ENCODE measurements around the gene GPC1.

GPC1 gene

DNA sequence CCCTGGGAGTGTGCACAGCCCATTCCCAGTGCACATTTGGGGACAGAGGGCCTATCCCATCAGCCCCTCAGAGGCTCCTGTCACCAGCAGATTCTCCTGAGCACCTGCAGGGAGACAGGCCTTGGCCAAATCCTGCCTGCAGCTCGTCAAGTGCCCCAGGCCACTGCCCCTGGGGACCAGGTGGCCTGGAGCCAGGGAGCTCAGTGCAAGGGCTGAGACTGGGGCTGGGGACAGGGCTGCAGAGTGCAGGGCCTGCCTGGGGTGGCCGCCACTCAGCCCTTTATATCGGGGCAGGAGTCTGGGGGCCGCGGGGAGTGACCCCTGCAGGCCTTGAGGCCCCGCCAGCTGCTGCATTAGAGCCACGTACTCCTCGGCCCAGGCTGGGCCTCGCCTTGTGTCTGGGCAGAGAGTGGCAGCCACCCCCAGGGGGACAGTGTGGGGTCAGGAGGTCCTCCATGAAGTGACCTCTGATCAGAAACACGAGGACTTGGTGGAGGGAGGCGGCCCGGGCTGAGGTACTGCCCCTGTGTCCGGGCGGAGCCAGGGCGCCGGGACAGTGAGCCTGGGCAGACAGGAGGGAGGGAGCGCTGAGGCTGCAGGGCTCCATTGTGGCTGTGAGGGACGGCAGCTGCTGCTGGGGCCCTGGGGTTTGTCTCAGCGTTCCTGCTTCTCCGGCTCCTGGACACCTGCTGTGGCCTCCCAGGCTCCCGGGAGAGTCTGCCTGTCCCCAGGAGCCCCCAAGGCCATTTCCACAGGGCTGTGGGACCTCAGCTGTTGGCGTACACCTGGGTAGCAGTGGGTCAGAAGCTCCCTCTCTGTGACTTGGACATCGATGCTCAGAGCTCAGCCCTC is 24.2 kb downstream of the GPC1 start:
- DNase-seq = no peak

- DNase-seq = no peak
Measured at GRCh38 chr2:240460253-240460711, 24.8 kb downstream of the GPC1 start.

- no peak for DNase-seq
Measured at GRCh38 chr2:240460781-240461431, 25.4 kb downstream of the GPC1 start.

DNA sequence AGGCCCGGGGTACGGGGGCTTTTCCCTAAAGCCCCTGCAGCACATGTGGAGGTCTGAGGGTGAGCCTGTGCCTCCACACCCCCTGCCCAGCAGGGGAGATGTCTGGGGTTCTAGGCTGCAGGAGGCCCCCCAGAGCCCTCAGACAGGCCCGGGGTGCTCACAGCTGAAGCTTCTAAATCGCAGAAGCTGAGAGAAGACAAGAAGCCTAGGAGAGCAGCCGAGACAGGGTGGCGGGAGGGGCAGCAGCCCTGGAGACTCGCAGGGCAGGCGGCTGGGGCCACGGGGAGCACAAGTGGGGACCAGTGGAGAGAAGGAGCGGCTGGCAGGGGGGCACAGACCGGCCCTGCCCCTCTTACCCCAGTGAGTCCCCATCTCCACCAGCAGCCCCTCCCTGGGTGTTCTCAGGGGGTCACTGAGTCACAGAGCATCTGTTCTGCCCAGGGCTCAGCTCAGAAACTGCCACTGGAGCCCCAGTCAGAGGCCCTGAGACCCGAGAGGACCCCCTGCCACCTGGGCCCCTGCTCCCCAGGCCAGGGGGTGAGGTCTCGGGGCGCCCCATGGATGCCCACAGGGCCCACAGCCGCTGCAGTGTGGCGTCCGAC is 26.1 kb downstream of the GPC1 start:
- DNase-seq = no peak

DNA sequence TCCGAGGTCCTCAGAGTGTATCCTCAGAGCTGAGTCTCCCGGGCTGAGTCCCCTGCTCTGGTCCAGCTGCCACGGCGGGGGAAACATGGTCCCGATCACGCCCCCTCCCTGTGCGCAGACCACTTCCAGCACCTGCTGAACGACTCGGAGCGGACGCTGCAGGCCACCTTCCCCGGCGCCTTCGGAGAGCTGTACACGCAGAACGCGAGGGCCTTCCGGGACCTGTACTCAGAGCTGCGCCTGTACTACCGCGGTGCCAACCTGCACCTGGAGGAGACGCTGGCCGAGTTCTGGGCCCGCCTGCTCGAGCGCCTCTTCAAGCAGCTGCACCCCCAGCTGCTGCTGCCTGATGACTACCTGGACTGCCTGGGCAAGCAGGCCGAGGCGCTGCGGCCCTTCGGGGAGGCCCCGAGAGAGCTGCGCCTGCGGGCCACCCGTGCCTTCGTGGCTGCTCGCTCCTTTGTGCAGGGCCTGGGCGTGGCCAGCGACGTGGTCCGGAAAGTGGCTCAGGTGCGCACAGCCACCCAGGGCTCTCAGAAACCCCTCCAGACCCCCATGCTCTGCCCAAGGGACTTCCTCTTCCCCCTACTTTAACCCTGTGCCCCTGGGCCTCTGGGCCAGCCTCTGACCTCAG is 26.7 kb downstream of the GPC1 start:
- DNase-seq = no peak

GRCh38 chr2:240462707-240463273 is 27.3 kb downstream of the GPC1 start:
- no peak for DNase-seq

DNA sequence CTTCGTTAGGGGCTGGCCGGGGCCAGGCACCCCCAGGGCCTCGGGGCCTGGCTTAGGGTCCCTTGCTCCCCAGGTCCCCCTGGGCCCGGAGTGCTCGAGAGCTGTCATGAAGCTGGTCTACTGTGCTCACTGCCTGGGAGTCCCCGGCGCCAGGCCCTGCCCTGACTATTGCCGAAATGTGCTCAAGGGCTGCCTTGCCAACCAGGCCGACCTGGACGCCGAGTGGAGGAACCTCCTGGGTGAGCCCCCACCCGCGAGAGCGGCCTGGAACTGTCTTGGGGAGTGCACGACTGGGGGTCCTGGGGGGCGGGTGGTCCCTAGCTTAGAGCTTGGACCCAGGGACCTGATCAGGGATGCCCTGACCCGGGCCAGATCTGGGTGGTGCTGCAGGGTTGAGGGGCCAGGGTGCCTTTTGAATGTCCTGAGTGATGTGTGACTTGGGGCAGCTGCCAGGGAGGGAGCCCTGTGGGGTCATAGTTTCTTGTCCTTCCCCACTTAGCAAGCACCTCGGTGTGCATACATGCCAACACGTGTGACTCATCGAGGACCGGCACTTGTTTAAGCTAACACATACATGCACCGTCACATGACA is 27.9 kb downstream of the GPC1 start:
- no peak for DNase-seq

DNA sequence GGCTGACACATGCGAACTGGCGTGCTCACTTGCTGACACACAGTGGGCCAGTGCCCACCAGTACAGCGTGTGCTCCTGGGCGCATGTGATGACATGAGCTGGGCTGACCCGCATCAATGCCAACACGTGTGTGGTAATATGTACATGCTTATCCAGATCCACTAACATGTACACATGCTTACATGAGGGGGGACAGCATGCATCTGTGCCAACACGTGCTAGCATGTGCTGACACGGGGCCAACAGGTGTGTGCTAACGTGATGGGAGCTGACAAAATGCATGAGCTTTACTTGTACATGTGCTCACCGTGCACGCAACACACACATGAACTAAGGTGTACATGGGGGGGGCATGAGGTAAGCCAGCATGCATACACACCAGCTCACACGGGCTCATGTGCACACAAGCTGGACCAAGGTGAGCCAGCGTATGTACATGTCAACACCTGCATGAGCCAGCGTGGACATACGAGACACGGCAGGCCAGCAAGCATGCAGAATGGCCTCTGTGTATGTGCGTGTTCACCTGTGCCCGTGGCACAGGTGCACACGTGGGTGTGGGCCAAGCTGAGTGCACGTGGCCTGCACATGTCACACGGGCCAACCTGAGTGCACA is 28.5 kb downstream of the GPC1 start:
- no peak for DNase-seq

GRCh38 chr2:240464514-240465241 is 29.2 kb downstream of the GPC1 start:
- DNase-seq = no peak

- no peak for DNase-seq
Measured at GRCh38 chr2:240465268-240465764, 29.9 kb downstream of the GPC1 start.

DNA sequence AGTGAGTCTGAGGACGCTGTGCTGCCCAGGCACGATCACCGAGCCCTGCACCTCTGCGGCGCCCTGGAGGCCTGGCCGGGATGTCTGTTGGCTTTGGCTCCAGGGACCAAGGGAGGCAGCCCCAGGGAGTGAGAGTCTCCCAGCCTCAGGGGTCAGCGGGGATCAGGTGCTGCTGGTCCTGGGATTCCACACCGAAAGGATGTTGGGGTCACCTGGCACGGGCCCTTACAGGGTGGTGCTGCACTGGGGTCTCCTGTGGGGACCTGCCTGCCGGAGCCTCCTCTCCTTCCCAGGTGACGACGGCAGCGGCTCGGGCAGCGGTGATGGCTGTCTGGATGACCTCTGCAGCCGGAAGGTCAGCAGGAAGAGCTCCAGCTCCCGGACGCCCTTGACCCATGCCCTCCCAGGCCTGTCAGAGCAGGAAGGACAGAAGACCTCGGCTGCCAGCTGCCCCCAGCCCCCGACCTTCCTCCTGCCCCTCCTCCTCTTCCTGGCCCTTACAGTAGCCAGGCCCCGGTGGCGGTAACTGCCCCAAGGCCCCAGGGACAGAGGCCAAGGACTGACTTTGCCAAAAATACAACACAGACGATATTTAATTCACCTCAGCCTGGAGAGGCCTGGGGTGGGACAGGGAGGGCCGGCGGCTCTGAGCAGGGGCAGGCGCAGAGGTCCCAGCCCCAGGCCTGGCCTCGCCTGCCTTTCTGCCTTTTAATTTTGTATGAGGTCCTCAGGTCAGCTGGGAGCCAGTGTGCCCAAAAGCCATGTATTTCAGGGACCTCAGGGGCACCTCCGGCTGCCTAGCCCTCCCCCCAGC is 30.5 kb downstream of the GPC1 start:
- DNase-seq = no peak

- DNase-seq = no peak
Measured at GRCh38 chr2:240466579-240467148, 31.2 kb downstream of the GPC1 start.

- DNase-seq = no peak
Measured at GRCh38 chr2:240467149-240467642, 31.7 kb downstream of the GPC1 start.

GRCh38 chr2:240467659-240468302 is 32.3 kb downstream of the GPC1 start:
- no peak for DNase-seq

DNA sequence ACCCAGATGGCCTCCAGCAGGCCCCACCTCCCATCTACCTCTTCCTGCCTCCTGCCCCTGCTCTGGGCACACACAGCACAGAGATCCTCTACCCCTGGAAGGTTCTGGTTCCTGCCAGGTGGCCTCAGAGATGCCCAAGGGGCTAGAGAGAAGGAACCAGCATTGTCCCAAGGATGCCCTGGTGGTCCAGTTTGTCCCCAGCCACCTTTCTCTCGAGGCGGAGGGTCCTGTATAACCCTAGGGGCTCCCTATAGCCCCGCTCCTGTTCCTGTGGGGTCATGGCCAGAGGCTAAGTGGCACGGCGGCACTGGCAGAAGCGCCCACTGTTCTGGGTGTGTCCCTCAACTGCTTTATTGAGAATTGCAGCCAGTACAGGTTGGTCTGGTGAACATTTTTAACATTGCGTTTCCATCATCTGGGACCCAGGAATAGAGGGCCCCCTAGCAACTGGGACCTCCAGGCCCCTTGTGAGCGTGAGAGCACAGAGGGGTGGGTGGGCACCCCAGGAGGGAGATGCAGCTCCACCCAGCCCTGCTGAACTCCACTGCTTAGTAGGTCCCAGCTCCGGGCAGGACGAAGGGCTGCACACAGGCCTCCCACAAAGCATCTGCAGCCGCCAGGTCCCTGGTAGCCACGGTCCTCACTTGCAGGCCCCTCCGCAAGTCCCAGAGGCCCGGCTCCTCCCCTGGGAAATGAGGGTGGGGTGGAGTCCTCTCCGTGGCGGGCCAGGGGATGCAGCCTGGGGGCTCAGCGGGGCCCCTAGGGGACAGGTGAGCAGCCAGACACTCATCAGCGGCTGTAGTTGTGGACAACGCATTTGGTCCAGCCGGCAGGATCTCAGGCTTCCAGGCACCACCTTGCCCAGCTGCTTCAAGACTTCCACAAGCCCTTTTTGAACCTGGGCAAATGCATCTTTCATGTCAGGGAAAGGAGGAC is 33.1 kb downstream of the GPC1 start:
- DNase-seq = no peak

- DNase-seq = no peak
Measured at GRCh38 chr2:240469239-240469636, 33.8 kb downstream of the GPC1 start.

DNA sequence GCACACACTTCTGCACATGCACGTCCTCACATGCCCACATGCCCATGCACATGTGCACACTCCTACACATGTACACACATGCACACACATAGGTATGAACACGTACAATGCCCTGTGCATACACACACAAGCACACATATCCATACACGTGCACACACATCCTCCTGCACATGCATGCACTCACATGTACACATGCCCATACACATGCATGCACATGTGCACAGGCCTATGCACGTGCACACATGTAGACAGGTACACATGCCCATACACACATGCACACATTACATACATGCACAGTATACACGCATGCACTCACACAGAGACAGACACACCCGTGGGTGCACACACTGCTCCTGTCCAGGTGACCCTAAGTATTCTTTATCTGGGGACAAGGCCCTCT is 34.3 kb downstream of the GPC1 start:
- DNase-seq = no peak
